ENCODE results near the gene PERM1.
A peak's percentile ranks its signal among the peaks of the same experiment; 100 is the strongest.

The PERM1 gene

DNA sequence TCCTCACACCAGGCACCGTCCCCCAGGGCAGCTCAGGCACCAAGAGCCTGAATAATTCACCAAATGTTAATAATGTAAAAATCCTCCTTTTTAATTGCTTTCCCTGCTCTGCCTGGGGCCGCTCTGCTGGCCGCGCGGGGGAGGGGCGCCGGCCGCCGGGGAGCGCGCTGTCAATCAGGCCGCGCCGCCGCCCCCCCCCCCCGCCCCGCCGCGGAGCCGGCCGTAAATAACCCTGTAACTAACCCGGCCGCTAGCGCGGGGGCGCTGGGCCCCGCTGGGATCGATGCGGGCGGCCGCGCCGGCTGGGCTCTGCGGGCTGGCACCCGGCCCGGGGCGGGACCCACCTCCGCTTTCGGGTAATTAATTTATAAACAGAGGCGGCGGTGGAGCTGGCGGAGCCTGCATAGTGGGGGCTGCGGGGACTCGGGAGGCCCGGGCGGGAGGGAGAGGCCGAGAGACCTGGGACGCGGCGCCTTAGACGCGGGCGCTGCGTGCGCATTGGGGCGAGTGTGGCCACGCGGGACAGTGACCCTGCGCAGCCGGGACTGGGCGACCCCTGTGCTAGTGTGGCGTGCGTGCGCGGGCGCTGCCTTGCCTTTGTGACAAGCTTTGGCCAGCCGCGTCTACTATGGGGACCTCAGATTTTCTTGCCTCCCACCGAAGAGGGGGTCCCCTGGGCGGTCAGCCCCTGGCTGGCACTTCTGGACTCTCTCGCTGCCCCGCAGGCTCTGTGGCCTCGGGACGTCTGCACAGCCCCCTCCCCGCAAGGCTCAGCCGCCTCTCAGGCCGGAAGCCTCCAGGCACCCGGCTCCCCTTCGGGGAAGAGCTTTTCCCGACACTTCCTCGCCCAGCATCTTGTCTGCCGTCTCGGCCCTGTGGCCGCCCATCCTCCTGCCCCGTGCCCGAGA, 41.5 kb downstream of the PERM1 start:
- peak; percentile 87; the same call in 1 of the 2 replicates for TF ChIP-seq TCF12 (IDR thresholded peaks at IDR 0.05; ENCODE audit: low read depth)
- TF ChIP-seq, protein P1, sequence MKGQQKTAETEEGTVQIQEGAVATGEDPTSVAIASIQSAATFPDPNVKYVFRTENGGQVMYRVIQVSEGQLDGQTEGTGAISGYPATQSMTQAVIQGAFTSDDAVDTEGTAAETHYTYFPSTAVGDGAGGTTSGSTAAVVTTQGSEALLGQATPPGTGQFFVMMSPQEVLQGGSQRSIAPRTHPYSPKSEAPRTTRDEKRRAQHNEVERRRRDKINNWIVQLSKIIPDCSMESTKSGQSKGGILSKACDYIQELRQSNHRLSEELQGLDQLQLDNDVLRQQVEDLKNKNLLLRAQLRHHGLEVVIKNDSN (IDR thresholded peaks at IDR 0.05): no peak
- TF ChIP-seq NFIC (IDR thresholded peaks at IDR 0.05): peak; percentile 93
- no peak for TF ChIP-seq FOXM1 (IDR thresholded peaks at IDR 0.05; ENCODE audit: borderline replicate concordance, low read depth)
- peak; percentile 69; the same call in 1 of the 2 replicates for TF ChIP-seq ZBTB7A (IDR thresholded peaks at IDR 0.05; ENCODE audit: low read depth)
- TF ChIP-seq EGR1 (IDR thresholded peaks at IDR 0.05): peak; percentile 92
- TF ChIP-seq EP300 (IDR thresholded peaks at IDR 0.05; ENCODE audit: borderline replicate concordance): peak; percentile 66
- TF ChIP-seq CREB1 (IDR thresholded peaks at IDR 0.05; ENCODE audit: low read depth): no peak
- no peak for TF ChIP-seq RAD21 (IDR thresholded peaks at IDR 0.05; ENCODE audit: low read depth)
- TF ChIP-seq, protein P2, sequence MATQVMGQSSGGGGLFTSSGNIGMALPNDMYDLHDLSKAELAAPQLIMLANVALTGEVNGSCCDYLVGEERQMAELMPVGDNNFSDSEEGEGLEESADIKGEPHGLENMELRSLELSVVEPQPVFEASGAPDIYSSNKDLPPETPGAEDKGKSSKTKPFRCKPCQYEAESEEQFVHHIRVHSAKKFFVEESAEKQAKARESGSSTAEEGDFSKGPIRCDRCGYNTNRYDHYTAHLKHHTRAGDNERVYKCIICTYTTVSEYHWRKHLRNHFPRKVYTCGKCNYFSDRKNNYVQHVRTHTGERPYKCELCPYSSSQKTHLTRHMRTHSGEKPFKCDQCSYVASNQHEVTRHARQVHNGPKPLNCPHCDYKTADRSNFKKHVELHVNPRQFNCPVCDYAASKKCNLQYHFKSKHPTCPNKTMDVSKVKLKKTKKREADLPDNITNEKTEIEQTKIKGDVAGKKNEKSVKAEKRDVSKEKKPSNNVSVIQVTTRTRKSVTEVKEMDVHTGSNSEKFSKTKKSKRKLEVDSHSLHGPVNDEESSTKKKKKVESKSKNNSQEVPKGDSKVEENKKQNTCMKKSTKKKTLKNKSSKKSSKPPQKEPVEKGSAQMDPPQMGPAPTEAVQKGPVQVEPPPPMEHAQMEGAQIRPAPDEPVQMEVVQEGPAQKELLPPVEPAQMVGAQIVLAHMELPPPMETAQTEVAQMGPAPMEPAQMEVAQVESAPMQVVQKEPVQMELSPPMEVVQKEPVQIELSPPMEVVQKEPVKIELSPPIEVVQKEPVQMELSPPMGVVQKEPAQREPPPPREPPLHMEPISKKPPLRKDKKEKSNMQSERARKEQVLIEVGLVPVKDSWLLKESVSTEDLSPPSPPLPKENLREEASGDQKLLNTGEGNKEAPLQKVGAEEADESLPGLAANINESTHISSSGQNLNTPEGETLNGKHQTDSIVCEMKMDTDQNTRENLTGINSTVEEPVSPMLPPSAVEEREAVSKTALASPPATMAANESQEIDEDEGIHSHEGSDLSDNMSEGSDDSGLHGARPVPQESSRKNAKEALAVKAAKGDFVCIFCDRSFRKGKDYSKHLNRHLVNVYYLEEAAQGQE (IDR thresholded peaks at IDR 0.05; ENCODE audit: low read depth): no peak
- TF ChIP-seq CEBPB (IDR thresholded peaks at IDR 0.05): peak; percentile 13; the same call in 1 of the 2 replicates
- no peak for TF ChIP-seq TAF1 (IDR thresholded peaks at IDR 0.05; ENCODE audit: low read depth)
- TF ChIP-seq YY1 (IDR thresholded peaks at IDR 0.05; ENCODE audit: low read depth): no peak
- peak; percentile 45; the same call in 1 of the 2 replicates for TF ChIP-seq TEAD4 (IDR thresholded peaks at IDR 0.05)
- TF ChIP-seq, protein P3, sequence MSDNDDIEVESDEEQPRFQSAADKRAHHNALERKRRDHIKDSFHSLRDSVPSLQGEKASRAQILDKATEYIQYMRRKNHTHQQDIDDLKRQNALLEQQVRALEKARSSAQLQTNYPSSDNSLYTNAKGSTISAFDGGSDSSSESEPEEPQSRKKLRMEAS (IDR thresholded peaks at IDR 0.05): no peak

DNA sequence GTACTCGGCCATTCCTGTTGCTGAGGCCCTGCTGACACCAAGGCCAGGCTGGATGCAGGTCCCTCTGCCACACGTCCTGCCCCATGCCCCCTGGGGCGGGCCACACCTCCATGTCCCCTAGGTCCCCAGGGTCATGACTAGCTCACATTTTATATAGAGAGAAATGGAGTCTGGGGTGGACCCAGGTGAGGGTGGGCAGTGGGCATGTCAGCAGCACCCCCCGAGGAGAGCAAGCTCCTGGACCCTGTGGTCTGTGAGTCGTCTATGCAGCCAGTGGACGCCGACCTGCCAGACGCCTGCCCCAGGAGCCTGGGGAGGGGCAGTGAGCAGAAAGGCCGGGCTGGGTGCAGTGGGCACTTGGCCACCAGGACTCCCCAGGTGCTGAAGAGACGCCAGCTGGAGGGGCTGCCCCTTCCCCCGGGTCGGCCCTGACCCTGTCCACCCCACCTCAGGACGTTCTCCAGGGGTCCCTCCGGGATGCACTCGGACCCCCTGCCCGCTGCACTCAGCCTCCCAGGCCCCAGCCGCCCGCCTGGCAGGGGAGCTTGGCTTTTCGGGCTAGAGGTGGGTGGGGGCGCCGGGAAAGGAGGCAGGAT, 42.3 kb downstream of the PERM1 start:
- no peak for TF ChIP-seq TCF12 (IDR thresholded peaks at IDR 0.05; ENCODE audit: low read depth)
- TF ChIP-seq ZBTB7A (IDR thresholded peaks at IDR 0.05; ENCODE audit: low read depth): no peak
- TF ChIP-seq EP300 (IDR thresholded peaks at IDR 0.05; ENCODE audit: borderline replicate concordance): no peak
- TF ChIP-seq, protein P3 (IDR thresholded peaks at IDR 0.05): no peak

DNA sequence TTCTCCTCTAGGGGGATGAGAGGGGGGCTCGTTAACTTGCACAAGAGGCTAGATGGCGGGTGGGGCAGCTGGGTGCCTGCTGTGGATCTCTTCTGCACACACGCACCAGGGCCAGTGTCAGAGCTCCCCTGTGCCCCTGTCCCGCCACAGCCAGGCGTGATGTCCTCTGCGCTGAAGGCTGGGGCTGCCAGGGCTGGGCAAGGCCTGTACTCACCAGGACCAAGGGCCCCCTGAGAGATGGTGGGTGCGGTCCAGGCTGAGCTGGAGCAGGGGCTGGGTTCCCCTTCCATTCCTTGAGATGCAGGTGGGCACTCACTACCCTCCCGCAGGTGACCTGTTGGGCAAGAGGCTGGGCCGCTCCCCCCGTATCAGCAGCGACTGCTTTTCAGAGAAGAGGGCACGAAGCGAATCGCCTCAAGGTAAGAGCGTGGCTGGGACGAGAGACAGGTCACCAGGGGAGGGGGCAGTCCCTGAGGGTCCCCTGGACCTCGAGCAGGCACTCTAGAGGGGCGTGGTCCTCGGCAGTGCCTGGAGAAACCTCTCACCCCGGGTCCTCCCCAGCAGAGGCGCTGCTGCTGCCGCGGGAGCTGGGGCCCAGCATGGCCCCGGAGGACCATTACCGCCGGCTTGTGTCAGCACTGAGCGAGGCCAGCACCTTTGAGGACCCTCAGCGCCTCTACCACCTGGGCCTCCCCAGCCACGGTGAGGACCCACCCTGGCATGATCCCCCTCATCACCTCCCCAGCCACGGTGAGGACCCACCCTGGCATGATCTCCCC, 43.0 kb downstream of the PERM1 start:
- TF ChIP-seq, protein P2 (IDR thresholded peaks at IDR 0.05; ENCODE audit: low read depth): no peak
- TF ChIP-seq, protein P1 (IDR thresholded peaks at IDR 0.05): no peak
- TF ChIP-seq CREB1 (IDR thresholded peaks at IDR 0.05; ENCODE audit: low read depth) (no peak), RAD21 (IDR thresholded peaks at IDR 0.05; ENCODE audit: low read depth) (no peak), ZBTB7A (IDR thresholded peaks at IDR 0.05; ENCODE audit: low read depth) (no peak), CEBPB (IDR thresholded peaks at IDR 0.05) (no peak), YY1 (IDR thresholded peaks at IDR 0.05; ENCODE audit: low read depth) (no peak), TEAD4 (IDR thresholded peaks at IDR 0.05) (no peak), EP300 (IDR thresholded peaks at IDR 0.05; ENCODE audit: borderline replicate concordance) (no peak), TAF1 (IDR thresholded peaks at IDR 0.05; ENCODE audit: low read depth) (no peak), TCF12 (IDR thresholded peaks at IDR 0.05; ENCODE audit: low read depth) (no peak)
- TF ChIP-seq, protein P3 (IDR thresholded peaks at IDR 0.05): no peak

DNA sequence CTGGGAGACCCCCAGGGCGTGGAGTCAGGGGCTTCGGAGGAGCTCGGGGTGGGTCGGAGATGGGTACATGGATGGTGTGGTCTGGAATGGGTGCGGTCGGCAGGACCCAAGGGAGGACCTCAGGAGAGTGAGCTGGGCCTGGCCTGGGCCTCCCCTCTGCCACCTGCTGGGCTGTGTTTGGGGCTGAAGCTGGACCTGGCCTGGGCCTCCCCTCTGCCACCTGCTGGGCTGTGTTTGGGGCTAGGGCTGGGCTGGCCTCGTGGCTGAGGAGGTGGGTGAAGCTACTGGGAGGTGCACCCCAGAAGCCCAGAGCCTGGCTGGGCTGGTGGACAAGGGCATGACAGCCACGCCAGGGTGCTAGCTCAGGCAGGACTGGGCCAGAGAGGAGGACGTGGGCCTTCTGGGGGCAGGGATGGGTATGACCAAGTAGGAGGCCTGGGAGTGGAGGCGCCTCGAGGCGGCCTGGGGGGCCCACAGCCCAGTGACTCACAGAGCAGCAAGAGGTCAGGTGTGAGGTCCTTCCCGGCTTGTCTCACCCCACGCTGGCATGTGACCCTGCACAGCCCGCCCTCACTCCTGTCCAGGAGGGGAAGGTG, 43.7 kb downstream of the PERM1 start:
- TF ChIP-seq TCF12 (IDR thresholded peaks at IDR 0.05; ENCODE audit: low read depth) (no peak), EGR1 (IDR thresholded peaks at IDR 0.05) (no peak), CEBPB (IDR thresholded peaks at IDR 0.05) (no peak), FOXM1 (IDR thresholded peaks at IDR 0.05; ENCODE audit: borderline replicate concordance, low read depth) (no peak), YY1 (IDR thresholded peaks at IDR 0.05; ENCODE audit: low read depth) (no peak), EP300 (IDR thresholded peaks at IDR 0.05; ENCODE audit: borderline replicate concordance) (no peak), TAF1 (IDR thresholded peaks at IDR 0.05; ENCODE audit: low read depth) (no peak)
- TF ChIP-seq, protein P3 (IDR thresholded peaks at IDR 0.05): no peak
- TF ChIP-seq, protein P1 (IDR thresholded peaks at IDR 0.05): no peak
- TF ChIP-seq, protein P2 (IDR thresholded peaks at IDR 0.05; ENCODE audit: low read depth): no peak
